Cortex of kidney (tissue), 1 donor: ENCODE measurements around the gene NAA25.
"Not testable (repeated sequence)": the region's sequence is repeated elsewhere in the genome, so short reads cannot be mapped to it uniquely, and the experiment has no call there.

ENCODE experiments used
- DNase-seq: peaks from one replicate; lab custom pipeline; 2025; lab: John Stamatoyannopoulos, UW

The NAA25 gene

DNA sequence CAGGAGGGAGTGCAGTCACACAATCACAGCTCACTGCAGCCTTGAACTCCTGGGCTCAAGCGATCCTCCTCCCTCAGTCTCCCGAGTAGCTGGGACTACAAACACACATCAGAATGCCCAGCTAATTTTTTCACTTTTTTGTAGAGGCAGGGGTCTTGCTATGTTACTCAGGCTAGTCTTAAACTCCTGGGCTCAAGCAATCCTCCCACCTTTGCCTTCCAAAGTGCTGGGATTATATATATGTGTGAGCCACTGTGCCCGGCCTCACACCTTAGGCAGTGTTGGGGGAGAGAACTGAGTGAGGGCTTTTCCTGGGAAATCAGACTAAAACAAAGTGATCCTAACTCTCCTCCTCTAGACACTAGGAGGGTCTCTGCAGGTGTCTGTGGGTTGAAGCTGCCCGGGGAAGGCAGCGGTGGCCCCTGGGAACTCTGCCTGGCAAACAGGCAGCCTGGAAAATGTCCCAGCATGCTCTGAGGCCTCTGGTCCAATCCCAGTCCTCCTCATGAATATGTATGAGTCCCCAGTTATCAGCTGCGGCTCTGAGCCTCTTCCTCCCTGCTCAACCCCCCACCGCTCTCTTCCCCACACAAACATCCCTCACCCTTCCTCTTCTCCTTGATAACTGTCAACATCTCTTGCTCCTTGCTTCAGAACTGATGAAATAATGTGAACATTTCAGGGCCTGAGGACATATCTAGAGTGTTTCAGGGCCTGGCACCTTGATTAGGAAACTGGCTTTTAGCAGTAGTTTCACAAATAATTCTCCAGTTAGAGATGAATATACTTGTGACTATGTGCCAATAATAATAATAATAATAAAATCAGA, 7.9 kb upstream of the NAA25 start:
- no peak for DNase-seq

- no peak for DNase-seq
Measured at GRCh38 chr12:112115259-112116045, 6.9 kb upstream of the NAA25 start.

GRCh38 chr12:112112409-112113133, 4.0 kb upstream of the NAA25 start:
- DNase-seq = no peak

- no peak for DNase-seq
Measured at GRCh38 chr12:112111931-112112330, 3.3 kb upstream of the NAA25 start.

DNA sequence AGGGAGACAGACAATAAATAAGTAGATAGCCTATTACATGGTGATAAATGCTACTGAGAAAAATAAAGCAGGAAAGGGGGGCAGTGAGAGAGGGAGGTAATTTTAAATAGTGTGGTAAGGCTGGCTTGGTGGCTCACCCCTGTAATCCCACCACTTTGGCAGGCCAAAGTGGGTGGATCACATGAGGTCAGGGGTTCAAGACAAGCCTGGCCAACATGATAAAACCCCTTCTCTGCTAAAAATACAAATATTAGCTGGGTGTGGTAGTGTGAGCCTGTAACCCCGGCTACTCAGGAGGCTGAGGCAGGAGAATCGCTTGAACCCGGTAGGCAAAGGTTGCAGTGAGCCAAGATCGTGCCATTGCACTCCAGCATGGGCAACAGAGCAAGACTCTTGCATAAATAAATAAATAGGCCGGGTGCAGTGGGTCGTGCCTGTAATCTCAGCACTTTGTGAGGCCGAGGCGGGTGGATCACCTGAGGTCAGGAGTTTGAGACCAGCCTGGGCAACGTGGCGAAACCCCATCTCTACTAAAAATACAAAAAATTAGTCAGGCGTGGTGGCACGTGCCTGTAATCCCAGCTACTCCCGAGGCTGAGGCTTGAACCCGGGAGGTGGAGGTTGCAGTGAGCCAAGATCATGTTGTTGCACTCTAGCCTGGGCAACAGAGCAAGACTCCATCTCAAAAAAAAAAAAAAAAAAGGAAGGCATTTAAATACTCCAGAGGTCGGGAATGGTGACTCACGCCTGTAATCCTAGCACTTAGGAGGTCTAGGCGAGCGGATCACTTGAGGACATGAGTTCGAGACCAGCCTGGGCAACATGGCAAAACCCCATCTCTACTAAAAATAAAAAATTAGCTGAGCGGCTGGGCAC, 2.4 kb upstream of the NAA25 start:
- not testable (repeated sequence) for DNase-seq

GRCh38 chr12:112107306-112108201, 1.0 kb downstream of the NAA25 start:
- DNase-seq = no peak

- no peak for DNase-seq
Measured at GRCh38 chr12:112105891-112106290, 2.7 kb downstream of the NAA25 start.

DNA sequence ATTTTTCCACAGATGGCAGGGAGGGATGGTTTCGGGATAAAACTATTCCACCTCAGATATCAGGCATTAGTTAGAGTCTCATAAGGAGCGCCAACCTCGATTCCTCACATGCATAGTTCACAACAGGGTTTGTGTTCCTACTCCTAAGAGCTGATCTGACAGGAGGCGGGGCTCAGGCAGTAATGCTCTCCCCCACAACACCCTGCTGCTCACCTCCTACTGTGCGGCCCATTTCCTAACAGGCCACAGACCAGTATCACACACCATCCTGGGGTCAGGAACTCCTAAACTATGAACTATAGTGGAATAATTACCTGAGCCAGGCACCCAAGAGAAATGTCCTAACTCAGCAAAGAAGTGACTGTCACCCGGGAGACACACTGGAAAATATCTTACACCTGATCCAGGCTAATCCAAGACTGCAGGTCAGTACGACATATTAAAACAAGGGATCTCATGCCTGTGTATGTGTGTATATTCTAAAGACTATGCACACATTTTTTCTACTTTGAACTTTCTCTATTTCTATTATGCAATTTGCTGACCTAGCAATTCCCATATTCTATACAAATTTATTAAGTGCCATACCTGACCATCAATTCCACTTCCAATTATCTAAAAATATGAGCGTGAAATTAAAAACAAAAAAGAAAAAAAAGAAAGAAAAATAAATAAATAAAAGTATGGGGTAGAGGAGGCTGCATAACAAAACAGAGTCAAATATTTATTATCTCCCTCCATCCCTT, 4.7 kb downstream of the NAA25 start:
- no peak for DNase-seq

DNA sequence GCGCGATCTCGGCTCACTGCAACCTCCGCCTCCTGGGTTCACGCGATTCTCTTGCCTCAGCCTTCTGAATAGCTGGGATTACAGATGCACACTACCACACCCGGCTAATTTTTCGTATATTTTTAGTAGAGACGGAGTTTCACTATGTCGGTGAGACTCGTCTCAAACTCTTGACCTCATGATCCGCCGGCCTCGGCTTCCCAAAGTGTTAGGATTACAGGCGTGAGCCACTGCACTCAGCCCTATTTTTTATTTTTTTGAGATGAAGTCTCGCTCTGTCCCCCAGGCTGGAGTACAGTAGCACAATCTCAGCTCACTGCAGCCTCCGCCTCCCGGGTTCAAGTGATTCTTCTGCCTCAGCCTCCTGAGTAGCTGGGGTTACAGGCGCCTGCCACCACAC, 5.8 kb downstream of the NAA25 start:
- DNase-seq = not testable (repeated sequence)

DNA sequence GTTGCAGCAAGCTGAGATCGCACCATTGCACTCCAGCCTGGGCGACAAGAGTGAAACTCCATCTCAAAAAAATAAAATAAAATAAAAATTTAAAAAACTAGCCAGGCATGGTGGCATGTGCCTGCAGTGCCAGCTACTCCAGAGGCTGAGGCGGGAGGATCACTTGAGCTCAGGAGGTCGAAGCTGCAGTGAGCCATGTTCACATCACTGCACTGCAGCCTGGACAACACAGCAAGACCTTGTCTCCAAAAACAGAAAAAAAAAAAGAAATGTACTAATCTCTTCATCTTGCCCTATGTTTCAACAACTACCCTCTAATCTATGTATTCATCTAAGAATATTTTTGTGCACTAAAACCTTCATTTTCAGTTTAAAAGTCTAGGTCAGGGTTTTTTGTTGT, 6.5 kb downstream of the NAA25 start:
- no peak for DNase-seq

DNA sequence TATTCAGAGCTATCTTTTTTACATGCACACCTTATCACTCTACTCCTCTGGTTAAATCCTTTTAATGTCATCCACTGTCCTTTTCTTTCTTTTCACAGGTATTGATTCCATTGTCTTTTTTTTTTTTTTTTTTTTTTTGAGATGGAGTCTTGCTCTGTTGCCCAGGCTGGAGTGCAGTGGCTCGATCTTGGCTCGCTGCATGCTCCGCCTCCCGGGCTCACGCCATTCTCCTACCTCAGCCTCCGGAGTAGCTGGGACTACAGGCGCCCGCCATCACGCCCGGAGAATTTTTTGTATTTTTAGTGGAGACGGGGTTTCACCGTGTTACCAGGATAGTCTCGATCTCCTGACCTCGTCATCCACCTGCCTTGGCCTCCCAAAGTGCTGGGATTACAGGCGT, 8.1 kb downstream of the NAA25 start:
- not testable (repeated sequence) for DNase-seq

DNA sequence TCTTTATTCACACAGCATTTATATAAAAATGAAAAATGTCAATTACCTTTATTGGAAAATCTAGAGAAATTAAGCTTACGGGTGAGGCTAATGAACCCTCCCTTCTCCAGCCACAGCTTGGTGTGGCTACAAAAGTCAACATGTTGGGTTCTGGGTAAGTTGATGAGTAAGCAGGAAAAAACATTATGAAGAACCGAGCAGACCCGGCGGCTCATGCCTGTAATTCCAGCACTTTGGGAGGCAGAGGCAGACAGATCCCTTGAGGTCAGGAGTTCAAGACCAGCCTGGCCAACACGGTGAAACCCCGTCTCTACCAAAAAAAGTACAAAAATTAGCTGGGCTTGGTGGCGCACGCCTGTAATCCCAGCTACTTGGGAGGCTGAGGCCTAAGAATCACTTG, 10.9 kb downstream of the NAA25 start:
- DNase-seq = no peak

- no peak for DNase-seq
Measured at GRCh38 chr12:112096667-112097066, 11.9 kb downstream of the NAA25 start.

DNA sequence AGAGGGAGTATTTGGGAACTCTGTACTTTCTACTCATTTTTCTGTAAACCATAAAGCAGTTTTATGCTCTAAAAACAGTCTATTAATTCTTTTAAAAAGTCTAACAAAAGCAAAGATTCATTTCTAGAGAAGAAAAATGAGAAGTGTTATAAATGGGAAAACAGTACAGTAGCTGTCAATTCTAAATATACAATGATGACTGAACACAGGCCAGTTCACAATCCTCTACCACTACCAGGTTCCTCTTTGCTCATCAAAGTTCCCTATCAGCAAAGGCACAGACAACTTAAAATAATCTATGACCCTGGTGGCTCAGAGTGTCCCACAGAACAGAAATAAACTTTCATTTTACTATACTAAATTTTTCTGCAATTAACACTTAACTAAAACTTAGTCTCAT, 12.5 kb downstream of the NAA25 start:
- no peak for DNase-seq

GRCh38 chr12:112091563-112091962, 17.0 kb downstream of the NAA25 start:
- no peak for DNase-seq

DNA sequence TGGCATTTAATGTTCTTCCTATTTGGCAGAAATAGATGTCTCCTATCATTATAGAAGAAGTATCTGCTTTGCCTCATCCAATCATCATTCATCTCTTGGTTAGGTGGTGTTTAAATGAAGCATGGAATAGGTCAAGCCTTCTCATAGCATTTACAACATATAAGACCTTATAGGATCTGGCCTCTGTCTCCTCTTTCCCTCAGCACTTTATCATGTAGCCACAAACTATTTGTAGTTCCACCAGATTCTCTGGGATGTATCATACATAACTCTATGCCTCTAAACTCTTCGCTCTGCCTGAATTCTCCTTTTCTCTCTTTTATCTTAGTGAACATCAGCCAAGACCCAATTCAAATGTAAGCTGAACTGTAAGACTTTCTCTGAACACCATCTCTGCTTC, 20.7 kb downstream of the NAA25 start:
- DNase-seq = no peak

GRCh38 chr12:112087055-112087850, 21.3 kb downstream of the NAA25 start:
- DNase-seq = no peak

GRCh38 chr12:112066566-112066965, 42.0 kb downstream of the NAA25 start:
- no peak for DNase-seq

- no peak for DNase-seq
Measured at GRCh38 chr12:112063273-112063672, 45.3 kb downstream of the NAA25 start.
